Smooth muscle cell (in vitro differentiated cells): Measurements from ENCODE around the gene OTOR. TPM values are rescaled to one million over a fixed set of nuclear protein-coding genes. Genes with fewer than 3 reads are reported as not detected.

ENCODE experiments used
- DNase-seq: peaks from one replicate; lab custom pipeline; 2025; ENCODE audit not compliant: unreplicated experiment; lab: John Stamatoyannopoulos, UW
- H2AFZ ChIP-seq: fragments of 200-600 bp; sonication (generic); 2 replicates; pipeline ENCODE4 v1.6.0; 2016; ENCODE audit warnings: antibody characterized with exemption, low read depth, mild to moderate bottlenecking
- H3F3A ChIP-seq: fragments of 200-600 bp; sonication (generic); 2 replicates; pipeline ENCODE4 v1.6.0; 2017; ENCODE audit warnings: antibody characterized with exemption, low read depth
- H3K27ac ChIP-seq: fragments of 200-600 bp; sonication (generic); 2 replicates; pipeline ENCODE4 v1.5.1; 2016; ENCODE audit warnings: low read depth, mild to moderate bottlenecking
- H3K27me3 ChIP-seq: fragments of 200-600 bp; sonication (generic); 2 replicates; pipeline ENCODE4 v1.6.1; 2016; ENCODE audit warnings: low read depth, mild to moderate bottlenecking
- H3K36me3 ChIP-seq: fragments of 200-600 bp; sonication (generic); 2 replicates; pipeline ENCODE4 v1.5.1; 2016; ENCODE audit warnings: low read depth
- H3K4me1 ChIP-seq: fragments of 200-600 bp; sonication (generic); 2 replicates; pipeline ENCODE4 v1.5.1; 2016; ENCODE audit warnings: low read depth
- H3K4me2 ChIP-seq: fragments of 200-600 bp; sonication (generic); 2 replicates; pipeline ENCODE4 v1.6.0; 2016; ENCODE audit warnings: mild to moderate bottlenecking
- H3K4me3 ChIP-seq: fragments of 200-600 bp; sonication (generic); 2 replicates; pipeline ENCODE4 v1.5.1; 2016; ENCODE audit warnings: mild to moderate bottlenecking
- H3K79me2 ChIP-seq: fragments of 200-600 bp; sonication (generic); 2 replicates; pipeline ENCODE4 v1.6.0; 2016; ENCODE audit warnings: low read depth, mild to moderate bottlenecking
- H3K9ac ChIP-seq: fragments of 200-600 bp; sonication (generic); 2 replicates; pipeline ENCODE4 v1.6.0; 2016; ENCODE audit warnings: low read depth
- H3K9me3 ChIP-seq: fragments of 200-600 bp; sonication (generic); replicated peaks from 2 replicates; pipeline ENCODE4 v1.5.1; 2016; ENCODE audit warnings: low read depth
- H4K20me1 ChIP-seq: fragments of 200-600 bp; sonication (generic); 2 replicates; pipeline ENCODE4 v1.6.0; 2016; ENCODE audit warnings: low read depth
- WGBS: methylation state at CpG from one replicate; pipeline ENCODE4 v1.1.7; 2016; ENCODE audit warnings: low lambda C conversion rate; 5-methylcytosine and 5-hydroxymethylcytosine counted together
- polyA plus RNA-seq: library from polyadenylated mRNA; unstranded; fragments of >200 nt; fragmentation: Nextera tagmentation; extraction: Ambion mirVana; gene quantifications from 2 replicates; pipeline ENCODE4 v1.2.1, GENCODE V29; 2016
- total RNA-seq: library from RNA; depleted of rRNA; stranded (reverse); fragments of >200 nt; gene quantifications from 2 replicates; pipeline ENCODE4 v1.2.3, GENCODE V29; 2014
- TF ChIP-seq, protein P1 (sequence below): fragments of 200-600 bp; sonication (generic); IDR thresholded peaks from 2 replicates; pipeline ENCODE4 v1.5.1; 2017; ENCODE audit warnings: borderline replicate concordance, mild to moderate bottlenecking, antibody characterized with exemption; ENCODE audit not compliant: insufficient read depth, poor library complexity, severe bottlenecking

OTOR gene
- total and polyA plus RNA-seq, 2 experiments from 2014 or later = not detected

DNA sequence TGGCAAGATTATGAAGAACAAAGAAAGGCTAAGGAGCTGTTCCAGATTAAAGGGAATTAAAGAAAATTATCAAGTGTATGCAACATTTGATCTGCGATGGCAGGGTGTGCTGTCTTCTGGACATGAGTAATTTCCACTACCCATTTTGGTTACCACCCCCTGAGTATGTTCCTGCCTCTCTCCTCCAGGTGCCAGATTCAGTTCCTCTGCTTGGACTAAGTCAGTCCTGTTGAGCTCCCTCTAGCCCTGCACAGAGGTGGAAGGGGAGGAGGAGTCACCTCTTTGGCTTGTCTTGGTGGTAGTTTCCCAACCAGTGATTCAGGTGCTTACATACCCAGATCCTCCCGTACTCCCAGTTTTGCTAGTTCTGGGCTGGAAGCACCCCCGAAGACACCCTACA lies 40.5 kb upstream of the OTOR start:
- DNase-seq = no peak
- 88% methylated on average over 3 of the region's 3 CpGs for WGBS
- no peak overlapping the region for H3K4me3 ChIP-seq
- no peaks in the 10 kb centered on the region for H3K9me3 ChIP-seq
- TF ChIP-seq, protein P1, sequence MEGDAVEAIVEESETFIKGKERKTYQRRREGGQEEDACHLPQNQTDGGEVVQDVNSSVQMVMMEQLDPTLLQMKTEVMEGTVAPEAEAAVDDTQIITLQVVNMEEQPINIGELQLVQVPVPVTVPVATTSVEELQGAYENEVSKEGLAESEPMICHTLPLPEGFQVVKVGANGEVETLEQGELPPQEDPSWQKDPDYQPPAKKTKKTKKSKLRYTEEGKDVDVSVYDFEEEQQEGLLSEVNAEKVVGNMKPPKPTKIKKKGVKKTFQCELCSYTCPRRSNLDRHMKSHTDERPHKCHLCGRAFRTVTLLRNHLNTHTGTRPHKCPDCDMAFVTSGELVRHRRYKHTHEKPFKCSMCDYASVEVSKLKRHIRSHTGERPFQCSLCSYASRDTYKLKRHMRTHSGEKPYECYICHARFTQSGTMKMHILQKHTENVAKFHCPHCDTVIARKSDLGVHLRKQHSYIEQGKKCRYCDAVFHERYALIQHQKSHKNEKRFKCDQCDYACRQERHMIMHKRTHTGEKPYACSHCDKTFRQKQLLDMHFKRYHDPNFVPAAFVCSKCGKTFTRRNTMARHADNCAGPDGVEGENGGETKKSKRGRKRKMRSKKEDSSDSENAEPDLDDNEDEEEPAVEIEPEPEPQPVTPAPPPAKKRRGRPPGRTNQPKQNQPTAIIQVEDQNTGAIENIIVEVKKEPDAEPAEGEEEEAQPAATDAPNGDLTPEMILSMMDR = no peak
- H4K20me1 ChIP-seq = no peaks in the 10 kb centered on the region
- H3K27ac ChIP-seq = no peak overlapping the region
- no peaks in the 10 kb centered on the region for H3K4me1 ChIP-seq
- H3F3A ChIP-seq = no peaks in the 10 kb centered on the region
- no peaks in the 10 kb centered on the region for H3K27me3 ChIP-seq
- H3K79me2 ChIP-seq = no peaks in the 10 kb centered on the region
- H3K36me3 ChIP-seq = no peaks in the 10 kb centered on the region
- no peak overlapping the region for H3K4me2 ChIP-seq
- H2AFZ ChIP-seq = no peak overlapping the region
- no peak overlapping the region for H3K9ac ChIP-seq

DNA sequence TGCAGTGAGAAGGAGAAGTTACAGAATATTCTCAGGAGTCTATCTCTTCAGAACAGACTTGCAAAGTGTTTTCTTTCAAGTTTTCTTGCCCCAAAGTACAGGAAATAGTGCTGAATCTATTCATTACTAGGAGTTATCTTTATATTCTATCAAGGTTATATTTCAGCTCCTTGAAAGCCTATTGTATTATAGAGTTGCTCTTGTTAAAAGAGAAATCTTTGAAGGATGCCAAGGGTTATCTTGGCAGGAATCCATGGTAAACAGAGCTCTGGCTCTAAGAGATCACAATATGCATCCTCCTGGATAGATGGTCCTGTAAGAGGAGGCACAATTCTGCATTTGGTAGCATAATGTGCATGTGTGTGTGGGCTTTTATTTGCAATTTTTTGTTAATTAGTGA lies 39.6 kb upstream of the OTOR start:
- TF ChIP-seq, protein P1 = no peak
- H3F3A ChIP-seq = no peaks in the 10 kb centered on the region
- no peaks in the 10 kb centered on the region for H3K9me3 ChIP-seq
- no peaks in the 10 kb centered on the region for H3K36me3 ChIP-seq
- no peak for DNase-seq
- H3K9ac ChIP-seq = no peak overlapping the region
- H3K4me1 ChIP-seq = no peaks in the 10 kb centered on the region
- no peak overlapping the region for H2AFZ ChIP-seq
- H4K20me1 ChIP-seq = no peaks in the 10 kb centered on the region
- no peak overlapping the region for H3K27ac ChIP-seq
- no peak overlapping the region for H3K4me3 ChIP-seq
- H3K4me2 ChIP-seq = no peak overlapping the region
- no peaks in the 10 kb centered on the region for H3K79me2 ChIP-seq
- no peaks in the 10 kb centered on the region for H3K27me3 ChIP-seq

DNA sequence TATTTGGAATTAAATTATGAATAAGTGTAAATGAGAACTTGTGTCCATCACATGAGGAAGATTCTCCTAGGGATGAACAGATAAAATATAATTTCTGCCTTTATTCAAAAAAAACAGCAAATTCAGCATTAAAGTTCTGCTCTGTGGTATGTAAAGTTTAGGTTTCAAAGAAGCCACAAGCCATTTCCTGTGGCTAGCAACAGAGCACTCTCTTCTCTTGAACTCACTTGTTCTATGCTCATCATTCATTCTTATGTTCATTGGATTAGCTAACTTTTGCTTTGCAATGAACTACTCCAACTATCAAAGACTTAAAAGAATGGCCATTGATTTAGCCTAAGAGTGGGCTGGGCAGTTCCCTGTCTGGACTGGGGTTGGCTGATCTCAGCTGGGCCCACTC lies 39.1 kb upstream of the OTOR start:
- TF ChIP-seq, protein P1 = no peak
- Histone ChIP-seq H3K79me2 (no peaks in the 10 kb centered on the region), H3K4me2 (no peak overlapping the region), H3K36me3 (no peaks in the 10 kb centered on the region), H3K27ac (no peak overlapping the region), H4K20me1 (no peaks in the 10 kb centered on the region), H3K4me3 (no peak overlapping the region), H3F3A (no peaks in the 10 kb centered on the region), H3K27me3 (no peaks in the 10 kb centered on the region), H3K4me1 (no peaks in the 10 kb centered on the region), H2AFZ (no peak overlapping the region), H3K9me3 (no peaks in the 10 kb centered on the region), H3K9ac (no peak overlapping the region)
- no peak for DNase-seq

DNA sequence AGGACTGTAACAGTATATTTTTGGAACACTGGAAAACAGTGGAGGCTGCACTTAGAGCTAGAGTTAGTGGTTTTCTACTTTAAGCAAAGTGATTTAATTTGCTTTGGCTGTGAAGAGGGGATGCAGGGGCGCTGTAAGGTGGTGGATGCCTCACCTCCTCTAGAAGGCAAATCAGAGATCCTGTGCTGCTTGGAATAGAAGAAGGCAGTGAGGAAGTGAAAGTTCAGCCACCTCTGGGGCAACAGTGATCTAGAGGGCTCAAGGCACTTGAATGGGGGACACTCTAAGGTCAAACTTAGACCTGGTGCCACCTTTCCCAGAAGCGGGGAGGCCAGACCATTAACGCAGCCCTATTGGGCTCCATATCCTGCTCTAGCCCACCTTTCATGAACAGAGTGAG lies 37.4 kb upstream of the OTOR start:
- no peaks in the 10 kb centered on the region for H3K79me2 ChIP-seq
- no peak for DNase-seq
- no peak overlapping the region for H3K27ac ChIP-seq
- TF ChIP-seq, protein P1 = no peak
- no peaks in the 10 kb centered on the region for H3K9me3 ChIP-seq
- no peaks in the 10 kb centered on the region for H3K27me3 ChIP-seq
- H4K20me1 ChIP-seq = no peaks in the 10 kb centered on the region
- H3K36me3 ChIP-seq = no peaks in the 10 kb centered on the region
- H2AFZ ChIP-seq = no peak overlapping the region
- no peak overlapping the region for H3K4me2 ChIP-seq
- no peaks in the 10 kb centered on the region for H3K4me1 ChIP-seq
- H3F3A ChIP-seq = no peaks in the 10 kb centered on the region
- WGBS = 100% methylated on average over 3 of the region's 3 CpGs
- no peak overlapping the region for H3K9ac ChIP-seq
- H3K4me3 ChIP-seq = no peak overlapping the region
